DMS153 (cell line): ENCODE data around the gene DNAL1.
"Not testable (repeated sequence)": the region's sequence is repeated elsewhere in the genome, so short reads cannot be mapped to it uniquely, and the experiment has no call there.

Experiments
- DNase-seq: peaks from one replicate; lab custom pipeline; 2025; lab: John Stamatoyannopoulos, UW

The DNAL1 gene

DNA sequence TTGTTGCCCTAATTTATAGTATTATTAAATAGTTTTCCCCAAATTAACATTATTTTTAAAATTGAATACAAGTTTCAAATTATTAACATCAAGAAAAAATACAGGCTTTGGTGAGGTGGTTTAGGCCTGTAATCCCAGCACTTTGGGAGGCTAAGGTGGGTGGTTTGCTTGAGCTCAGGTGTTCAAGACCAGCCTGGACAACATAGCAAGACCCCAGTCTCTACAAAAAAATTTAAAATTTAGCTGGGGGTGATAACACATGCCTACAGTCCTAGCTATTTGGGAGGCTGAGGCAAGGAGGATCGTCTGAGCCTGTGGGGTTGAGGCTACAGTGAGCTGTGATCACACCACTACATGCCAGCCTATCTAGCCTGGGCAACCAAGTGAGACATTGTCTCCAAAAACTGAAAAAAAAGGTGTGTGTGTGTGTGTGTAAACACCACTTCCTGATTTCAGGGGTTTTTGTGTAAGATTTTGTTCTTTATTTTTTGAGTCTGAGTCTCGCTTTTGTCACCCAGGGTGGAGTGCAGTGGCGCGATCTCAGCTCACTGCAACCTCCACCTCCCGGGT is 3.9 kb upstream of the DNAL1 start:
- DNase-seq = no peak

DNA sequence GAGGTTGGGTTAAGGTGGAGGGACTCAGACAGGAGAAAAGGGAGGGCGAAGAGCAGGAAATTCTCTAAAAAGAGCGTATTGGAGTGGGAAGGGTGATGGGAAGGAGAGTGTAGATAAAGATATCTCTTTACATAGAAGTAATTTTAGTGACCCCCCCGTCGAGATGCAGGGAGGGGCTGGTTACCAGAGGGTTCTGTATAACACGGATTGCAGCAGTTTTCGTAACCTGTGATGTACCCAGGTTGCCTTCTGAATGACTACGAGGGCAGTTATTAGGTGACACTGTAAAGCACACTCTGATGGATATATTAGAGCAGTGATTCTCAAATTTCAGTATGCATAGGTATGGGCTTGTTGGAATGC is 443 bp downstream of the DNAL1 start:
- no peak for DNase-seq

GRCh38 chr14:73651005-73651404 is 6.2 kb downstream of the DNAL1 start:
- DNase-seq = no peak

DNA sequence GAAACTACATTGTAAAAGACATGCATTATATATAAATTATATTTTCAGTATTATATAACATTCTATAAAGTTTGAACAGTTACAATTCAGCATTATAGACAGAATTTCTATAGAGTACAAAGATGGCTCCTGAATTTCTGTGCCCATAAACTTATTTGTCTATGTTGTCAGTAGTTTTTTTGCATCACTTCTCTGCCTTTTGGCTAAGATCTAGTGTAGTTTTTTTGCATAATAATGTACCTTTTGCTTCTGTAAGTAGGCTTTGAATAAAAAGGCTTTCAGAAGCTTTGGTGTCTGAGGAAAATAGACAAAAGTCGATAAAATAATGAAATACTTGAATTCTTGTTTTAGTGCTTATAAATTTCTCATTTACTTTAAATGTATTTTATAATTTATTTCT is 11.1 kb downstream of the DNAL1 start:
- DNase-seq = no peak

DNA sequence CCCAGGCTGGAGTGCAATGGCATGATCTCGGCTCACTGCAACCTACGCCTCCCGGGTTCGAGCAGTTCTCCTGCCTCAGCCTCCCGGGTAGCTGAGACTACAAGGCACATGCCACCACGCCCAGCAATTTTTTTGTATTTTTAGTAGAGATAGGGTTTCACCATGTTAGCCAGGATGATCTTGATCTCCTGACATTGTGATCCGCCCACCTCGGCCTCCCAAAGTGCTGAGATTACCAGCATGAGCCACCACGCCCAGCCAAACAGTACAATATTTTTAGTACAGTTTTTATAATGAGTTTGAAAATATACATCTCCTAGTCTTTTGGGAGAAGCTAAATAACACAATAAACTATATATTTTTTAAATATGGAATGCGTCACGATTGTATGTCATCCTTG is 14.4 kb downstream of the DNAL1 start:
- DNase-seq = not testable (repeated sequence)

DNA sequence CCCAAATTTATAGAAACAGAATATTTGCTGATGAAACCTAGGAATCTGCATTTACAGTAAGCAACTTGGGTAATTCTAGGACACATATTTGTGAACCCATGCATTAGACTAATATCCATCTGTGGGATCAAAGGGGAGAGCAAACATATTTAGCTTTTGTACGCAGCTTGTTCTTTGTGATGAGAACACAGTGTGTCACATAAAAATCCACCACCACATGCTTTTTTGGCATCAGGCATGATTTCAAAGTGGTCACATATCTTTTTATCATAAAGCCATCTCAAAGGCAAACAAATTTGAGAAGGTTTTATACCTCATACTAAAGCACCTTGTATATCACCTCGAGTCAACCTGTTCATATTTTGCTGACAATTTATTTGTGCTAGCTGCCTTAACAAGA is 15.7 kb downstream of the DNAL1 start:
- no peak for DNase-seq

- DNase-seq = no peak
Measured at GRCh38 chr14:73661872-73662271, 17.1 kb downstream of the DNAL1 start.

DNA sequence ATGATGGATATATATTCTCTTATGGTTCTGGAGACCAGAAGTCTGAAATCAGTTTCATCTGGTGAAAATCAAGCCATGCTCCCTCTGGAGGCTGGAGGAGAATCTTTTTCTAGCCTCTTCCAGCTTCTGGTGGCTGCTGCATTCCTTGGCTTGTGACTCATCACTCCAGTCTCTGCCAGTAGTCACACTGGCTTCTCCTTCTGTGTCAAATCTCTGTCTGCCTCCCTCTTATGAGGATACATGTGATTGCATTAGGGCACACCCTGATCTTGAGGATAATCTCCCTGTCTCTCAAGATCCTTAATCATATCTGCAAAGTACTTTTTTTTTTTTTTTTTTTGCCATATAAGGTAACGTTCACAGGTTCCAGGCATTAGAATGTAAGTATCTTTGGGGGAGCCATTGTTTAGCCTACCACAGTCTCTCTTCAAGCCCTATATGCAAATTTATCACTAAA is 17.7 kb downstream of the DNAL1 start:
- DNase-seq = no peak

DNA sequence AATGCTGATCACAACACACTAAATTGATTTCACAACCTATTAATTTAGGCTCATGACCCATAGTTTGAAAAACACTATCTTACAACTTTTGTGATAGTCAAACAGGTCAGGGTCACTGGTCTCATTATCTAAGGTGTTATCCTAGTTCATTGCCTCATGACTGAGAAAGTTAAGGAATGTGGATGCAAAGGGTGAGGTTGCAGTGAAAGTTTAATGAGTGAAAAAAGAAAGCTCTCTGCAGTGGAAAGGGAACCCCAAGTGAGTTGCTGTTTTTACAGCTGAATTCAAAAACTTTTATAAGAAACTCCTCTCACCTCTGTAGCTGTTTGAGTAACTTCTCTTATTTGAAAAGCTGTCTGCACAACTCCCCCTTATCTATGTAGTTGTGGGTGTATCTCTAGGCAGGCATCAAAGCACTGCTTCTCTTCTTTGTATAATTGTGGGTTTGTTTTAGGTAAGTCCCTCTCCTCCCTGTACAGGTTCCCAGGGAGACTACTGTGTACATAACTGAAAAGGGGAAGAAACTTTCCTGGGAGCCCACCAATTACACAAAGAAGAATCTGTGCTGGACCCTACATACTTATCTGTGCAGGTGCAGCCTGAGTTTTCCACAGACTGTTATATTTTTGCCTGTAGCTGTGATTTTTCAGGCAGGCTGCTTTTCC is 18.9 kb downstream of the DNAL1 start:
- no peak for DNase-seq

DNA sequence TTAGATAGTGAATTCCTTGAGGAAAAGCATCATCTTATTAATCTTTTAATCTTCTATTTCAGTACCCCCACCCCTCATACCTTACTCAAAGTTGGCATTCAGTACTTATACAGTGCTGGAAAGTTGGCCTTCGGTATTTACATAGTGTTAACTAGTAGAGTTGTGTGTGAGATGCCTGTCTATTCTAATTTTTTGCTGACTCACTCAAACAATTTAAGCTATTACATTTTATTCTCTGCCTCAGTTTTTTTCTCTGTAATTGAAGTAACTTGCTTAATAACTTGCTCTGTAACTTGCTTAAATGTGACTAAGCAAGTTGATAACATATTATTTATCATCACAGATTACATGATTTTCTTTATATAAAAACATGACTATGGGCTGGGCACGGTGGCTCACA is 20.3 kb downstream of the DNAL1 start:
- DNase-seq = no peak

DNA sequence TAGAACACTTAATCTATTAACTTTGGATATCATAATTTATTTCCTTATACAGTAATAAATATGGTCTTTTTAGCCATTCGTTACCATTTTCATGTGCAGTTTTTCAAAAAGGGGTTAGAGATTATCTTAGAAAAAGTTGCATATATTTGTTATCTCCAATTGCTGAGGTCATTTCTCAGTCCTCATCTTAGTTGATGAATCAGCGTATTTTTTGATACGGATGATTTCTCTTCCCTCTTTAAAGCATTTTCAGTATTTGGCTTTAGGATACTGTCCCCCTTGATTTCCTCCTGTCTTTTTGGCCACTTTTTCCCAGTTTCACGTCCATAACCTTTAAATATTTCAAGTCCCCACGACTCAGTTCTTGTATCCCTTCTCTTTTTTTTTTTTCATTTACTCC is 21.8 kb downstream of the DNAL1 start:
- no peak for DNase-seq

- no peak for DNase-seq
Measured at GRCh38 chr14:73667854-73668253, 23.1 kb downstream of the DNAL1 start.

DNA sequence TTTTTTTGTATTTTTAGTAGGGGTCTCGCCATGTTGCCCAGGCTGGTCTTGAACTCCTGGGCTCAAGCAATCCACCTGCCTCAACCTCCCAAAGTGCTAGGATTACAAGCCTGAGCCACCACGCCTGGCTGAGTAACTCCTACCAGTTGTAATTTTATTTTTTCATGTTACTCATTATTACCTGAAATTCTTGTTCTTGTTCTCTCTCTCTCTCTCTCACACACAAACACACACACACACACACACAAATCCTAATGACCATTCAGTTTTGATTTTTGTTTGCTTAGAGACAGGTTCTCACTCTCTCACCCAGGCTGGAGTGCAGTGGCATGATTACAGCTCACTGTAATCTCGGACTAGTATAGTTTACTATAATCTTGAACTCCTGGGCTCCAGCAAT is 30.2 kb downstream of the DNAL1 start:
- DNase-seq = no peak

DNA sequence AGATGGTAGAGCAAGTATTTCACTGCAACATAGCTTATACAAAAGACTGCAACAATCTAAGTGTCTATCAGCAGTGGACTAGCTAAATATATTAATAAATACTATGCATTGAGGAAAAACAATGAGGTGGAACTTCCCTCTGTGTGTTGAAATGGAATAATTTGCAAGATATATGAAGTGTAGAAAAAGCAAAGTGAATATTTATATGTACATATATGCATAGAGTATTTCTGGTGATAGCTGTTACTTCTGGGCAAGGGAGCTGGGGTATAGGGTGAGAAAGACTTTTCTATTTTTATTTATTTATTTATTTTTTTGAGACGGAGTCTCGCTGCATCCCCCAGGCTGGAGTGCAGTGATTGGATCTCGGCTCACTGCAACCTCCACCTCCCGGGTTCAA is 33.9 kb downstream of the DNAL1 start:
- no peak for DNase-seq

DNA sequence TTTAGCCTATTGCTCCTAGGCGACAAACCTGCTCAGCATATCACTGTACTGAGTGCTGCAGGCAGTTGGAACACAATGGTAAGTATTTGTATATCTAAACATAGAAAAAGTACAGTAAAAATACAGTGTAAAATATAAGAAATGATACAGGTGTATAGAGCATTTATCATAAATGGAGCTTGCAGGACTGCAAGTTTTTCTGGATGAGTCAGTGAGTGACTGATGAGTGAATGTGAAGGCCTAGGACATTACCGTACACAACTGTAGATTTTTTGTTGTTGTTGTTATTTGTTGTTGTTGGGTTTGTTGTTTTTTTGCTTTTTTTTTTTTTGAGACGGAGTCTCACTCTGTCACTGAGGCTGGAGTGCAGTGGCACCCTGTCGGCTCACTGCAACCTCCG is 36.0 kb downstream of the DNAL1 start:
- no peak for DNase-seq

- DNase-seq = no peak
Measured at GRCh38 chr14:73684627-73685026, 39.8 kb downstream of the DNAL1 start.

GRCh38 chr14:73685328-73685727 is 40.5 kb downstream of the DNAL1 start:
- DNase-seq = no peak

DNA sequence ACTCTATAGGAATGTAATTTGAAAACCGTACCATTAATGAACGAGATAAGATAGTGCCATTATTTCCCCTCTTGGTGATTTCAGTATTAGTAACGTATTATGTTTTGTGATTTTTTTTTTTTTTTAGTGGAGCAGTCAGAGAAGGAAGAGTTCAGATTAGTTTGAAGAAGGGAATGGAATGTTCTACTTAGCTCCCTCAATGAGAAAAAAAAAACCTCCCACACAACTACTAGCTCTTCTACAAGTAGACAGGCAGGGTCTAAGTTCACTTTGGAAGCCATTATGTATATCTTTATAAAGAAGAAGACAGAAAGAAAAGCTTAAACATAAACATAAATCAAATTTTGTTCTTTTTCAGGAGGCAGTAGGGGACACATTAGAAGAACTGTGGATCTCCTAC is 42.1 kb downstream of the DNAL1 start:
- DNase-seq = no peak

DNA sequence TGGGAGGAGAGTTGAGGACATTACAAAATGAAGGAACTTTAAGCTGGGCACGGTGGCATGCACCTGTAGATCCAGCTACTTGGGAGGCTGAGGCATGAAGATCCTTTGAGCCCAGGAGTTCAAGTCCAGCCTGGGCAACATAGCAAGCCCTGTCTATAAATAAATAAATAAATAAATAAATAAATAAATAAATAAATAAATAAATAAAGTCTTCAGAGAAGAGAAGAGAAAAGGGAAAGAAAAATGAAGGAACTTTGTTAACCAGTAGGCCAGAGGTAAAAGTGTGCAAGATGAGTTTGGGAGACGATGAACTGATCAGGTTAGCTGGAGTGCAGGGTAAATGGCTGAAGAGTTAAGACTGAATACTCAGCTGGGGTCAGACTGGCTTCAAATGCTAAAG is 49.3 kb downstream of the DNAL1 start:
- no peak for DNase-seq

DNA sequence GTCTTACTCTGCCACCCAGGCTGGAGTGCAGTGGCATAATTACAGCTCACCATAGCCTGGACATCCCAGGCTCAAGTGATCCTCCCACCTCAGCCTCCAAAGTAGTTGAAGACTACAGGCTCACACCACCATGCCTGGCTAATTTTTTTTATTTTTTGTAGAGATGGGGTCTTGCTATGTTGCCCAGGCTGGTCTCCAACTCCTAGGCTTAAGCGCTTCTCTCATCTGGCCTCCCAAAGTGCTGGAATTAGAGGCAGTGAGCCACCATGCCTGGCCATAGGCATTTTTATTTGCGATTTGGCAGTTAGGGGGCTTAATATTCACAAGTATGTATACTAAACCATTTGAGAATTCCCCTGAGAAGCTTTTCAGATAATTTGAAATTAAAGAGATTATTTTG is 50.3 kb downstream of the DNAL1 start:
- no peak for DNase-seq

DNA sequence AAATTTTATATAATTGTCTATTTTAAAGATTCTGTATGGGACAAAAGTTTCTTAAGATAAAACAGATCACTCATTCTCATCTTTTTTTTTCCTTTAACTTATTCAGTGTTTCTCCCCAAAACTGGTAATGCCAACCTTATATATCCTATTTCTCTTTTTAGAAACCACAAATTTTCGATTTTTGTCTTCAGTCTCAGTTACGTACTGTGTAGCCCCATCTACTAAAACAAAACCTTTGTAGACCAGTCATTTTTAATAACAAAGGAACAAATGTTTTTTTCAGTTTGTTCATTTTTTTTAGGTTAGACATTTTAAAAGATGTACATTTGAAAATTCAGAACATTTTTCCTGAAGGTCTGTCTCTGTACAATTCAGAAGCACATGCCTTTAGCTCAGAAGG is 51.2 kb downstream of the DNAL1 start:
- no peak for DNase-seq

DNA sequence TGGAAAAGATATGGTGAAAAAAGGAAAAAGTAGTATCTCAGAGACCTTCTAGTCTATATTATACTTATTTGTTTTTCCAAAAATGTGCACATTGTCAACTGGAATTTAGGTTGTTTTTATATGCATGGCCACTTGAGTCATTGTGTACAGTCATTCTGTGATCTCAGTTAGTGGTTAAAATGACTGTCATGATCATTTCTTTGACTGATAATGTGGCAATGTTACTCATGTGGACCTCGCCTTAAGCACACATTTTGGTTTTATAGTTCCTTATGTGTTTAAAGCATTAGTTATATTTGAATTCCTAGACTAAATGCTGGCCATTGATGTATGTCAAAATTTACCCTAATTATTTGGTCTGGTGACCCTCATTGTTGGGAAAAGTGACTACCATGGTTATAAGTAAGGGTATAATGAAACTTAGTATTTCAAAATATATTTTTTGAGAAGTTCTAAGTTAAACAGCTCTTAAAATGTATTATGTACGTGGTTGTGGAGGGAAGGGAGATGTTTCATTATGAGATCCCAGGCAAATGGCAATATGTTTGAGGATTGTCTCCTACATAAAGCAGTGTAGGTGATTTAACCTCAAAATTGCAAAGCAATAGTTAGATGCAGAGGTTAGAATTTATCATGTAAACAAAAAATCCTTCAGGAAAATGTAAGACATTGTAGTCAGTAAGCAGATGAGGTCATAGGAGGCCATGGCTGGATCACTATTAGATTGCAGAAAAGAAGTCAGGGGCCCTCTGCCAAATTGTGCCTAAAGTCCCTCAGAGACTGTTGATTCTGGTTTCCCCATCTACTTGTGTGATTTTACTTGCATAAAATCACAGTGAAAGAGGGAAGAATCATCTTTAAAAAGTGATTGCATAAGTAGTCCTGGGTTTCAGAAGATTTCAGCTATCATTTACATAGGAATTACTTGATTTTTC is 51.9 kb downstream of the DNAL1 start:
- DNase-seq = no peak

DNA sequence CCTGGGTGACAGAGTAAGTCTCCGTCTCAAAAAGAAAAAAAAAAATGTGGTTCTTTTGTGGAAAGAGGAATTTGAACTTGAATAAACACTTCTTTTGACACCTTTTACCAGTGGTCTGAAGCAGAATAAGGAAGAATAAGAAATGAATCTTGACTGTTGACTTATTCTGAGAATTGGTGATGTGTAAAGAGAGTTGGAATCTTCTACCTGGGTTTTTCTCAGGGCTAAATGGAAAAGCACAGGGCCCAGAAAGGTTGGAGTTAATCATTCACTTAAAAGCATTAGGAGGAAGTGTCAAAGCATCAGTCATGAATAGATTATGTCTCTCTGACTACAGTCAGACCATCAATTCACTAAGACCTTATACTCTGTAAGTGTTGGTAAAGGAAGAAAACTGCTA is 55.5 kb downstream of the DNAL1 start:
- no peak for DNase-seq
